Raji (cell line): Measurements from ENCODE around the gene SCFD2.

Source experiments
- POLR2A ChIP-seq: IDR thresholded peaks from 2 replicates; pipeline ENCODE4 v1.6.1; 2011; ENCODE audit warnings: low read depth, low read length, control low read depth; ENCODE audit not compliant: insufficient read depth

Gene SCFD2

GRCh38 chr4:53010318-53010717 is 355.5 kb downstream of the SCFD2 start:
- TF ChIP-seq POLR2A = no peak

GRCh38 chr4:53009824-53010223 is 356.0 kb downstream of the SCFD2 start:
- TF ChIP-seq POLR2A = no peak

- no peak for TF ChIP-seq POLR2A
These were observed 358.8 kb downstream of the SCFD2 start for GRCh38 chr4:53007024-53007423.

DNA sequence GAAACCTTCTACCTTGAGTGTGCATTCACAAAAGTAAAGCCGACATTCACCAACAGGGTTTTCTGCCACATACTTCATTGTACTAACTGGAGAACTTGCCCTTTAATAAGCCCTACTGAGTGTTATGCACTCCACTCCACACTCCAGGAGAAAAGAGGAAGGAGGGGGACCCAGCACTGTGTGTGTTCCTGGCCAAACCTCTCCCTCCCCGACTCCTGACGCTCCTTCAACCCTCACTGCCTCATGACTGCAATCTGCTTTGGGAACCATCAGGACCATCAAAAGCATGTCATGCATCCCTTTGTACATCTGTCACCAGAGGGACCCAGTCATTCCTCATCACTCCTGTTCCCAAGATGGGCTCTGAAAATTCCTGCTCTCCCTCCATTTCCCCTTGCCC is 360.1 kb downstream of the SCFD2 start:
- no peak for TF ChIP-seq POLR2A

DNA sequence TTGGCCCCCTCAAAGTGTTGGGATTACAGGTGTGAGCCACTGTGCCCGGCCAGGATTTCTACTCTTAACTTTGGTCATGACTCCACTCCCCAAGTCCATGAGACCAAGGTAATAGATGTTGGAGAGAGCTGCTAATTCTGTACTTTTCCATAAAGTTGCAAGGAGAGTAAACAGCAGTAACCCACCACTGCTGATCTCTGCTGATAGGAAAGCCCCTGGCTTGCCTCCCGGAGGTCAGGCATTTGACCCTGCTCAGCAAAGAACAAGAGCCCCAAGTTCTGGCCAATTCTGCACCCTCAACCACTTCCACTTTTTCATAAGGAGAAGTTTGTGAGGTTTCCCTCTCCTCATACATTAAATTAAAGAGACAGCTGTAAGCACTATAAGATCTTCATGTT is 360.7 kb downstream of the SCFD2 start:
- no peak for TF ChIP-seq POLR2A

- TF ChIP-seq POLR2A = no peak
These were observed 361.2 kb downstream of the SCFD2 start for GRCh38 chr4:53004497-53005148.

GRCh38 chr4:53003959-53004358 is 361.9 kb downstream of the SCFD2 start:
- no peak for TF ChIP-seq POLR2A

- TF ChIP-seq POLR2A = no peak
These were observed 365.3 kb downstream of the SCFD2 start for GRCh38 chr4:53000560-53000959.

DNA sequence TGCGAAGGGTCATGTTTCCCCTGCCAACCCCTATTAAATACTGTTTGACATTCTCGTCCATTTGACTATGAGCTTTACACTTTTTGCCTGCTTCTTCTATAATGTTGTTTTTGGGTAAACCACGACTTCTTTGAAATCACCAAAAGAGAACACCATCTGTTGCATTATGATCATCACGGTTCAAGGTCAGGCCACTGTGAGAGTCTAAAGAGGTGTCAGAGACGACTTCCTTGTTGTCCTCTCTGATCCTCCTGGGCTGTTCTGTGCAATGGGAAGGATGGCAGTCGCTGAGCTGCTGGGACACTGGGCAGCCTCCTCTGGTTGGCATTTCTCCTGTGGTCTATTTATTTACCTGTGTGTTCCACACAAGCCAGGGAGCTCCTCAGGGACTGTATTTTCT is 366.2 kb downstream of the SCFD2 start:
- TF ChIP-seq POLR2A = no peak

- TF ChIP-seq POLR2A = no peak
These were observed 367.4 kb downstream of the SCFD2 start for GRCh38 chr4:52998413-52998812.

DNA sequence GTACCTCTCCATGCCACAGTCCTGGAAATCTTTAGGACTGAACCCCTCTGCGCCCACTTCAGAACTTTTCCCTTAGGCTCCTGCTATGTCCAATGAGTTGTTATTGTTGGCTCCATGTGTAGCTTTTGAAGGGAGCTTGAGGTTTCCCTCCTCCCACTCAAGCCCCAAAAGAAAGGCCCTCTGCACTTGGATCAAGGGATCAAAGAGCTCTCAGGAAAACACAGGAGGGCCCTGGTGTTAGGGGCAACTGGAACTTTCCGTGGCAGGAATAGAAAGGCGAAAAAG is 368.8 kb downstream of the SCFD2 start:
- no peak for TF ChIP-seq POLR2A

DNA sequence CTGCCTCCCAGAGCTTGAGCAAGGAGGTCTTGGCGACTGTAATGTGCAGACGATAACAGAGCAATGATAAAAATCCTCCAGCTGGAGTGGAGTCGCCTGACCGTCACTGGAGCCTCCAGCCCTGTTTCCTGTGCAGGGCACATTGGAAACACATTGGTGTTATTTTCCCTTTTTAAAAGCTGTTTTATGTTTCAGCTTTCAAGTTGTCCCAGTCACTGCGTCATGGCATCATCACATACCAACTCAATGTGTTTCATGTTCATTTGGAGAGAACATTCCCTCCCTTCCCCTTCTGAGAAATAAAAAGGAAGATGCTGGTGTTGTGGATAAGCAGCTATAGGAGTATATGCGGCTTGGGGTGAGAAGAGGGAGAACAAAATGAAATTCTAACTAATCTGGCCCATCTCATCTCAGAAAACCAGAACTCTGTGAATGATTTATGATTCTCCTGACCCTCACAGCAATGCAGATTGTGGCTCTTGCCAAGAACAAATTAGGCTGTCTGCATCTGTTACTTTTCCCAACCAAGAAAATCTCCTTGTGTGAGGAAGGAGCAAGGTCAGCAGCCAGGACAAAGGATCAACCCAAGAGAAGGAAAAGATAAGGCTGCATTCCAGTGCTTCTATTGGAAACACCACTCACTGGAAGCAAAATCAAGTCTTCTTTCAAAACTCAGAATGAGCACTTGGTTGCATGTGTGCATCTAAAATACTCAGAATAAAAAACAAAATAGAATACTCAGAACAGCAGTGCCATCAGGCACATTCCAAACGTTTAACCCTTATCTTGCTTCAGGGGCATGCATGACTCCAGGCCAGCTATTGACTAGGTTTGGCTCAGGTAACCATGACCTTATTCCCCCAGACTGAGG is 369.4 kb downstream of the SCFD2 start:
- TF ChIP-seq POLR2A = no peak

- no peak for TF ChIP-seq POLR2A
These were observed 370.4 kb downstream of the SCFD2 start for GRCh38 chr4:52995360-52996030.

DNA sequence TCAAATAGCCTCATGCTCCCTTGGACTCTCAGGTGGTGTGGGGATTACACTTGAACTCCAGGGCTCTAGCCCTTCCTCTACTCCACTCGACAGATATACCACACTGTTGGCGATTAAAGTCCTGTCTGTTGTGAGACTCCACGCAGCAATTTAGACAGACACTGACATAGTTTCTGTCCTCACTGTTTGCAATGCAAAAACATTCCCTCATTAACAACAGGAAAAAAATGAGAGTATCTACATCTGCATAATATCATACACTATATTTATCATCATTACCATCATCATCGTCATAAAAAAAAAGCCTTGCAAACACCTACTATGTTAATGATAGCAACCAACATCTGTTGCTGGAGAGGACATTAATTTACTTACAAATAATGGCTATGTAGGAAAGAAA is 371.3 kb downstream of the SCFD2 start:
- TF ChIP-seq POLR2A = no peak

DNA sequence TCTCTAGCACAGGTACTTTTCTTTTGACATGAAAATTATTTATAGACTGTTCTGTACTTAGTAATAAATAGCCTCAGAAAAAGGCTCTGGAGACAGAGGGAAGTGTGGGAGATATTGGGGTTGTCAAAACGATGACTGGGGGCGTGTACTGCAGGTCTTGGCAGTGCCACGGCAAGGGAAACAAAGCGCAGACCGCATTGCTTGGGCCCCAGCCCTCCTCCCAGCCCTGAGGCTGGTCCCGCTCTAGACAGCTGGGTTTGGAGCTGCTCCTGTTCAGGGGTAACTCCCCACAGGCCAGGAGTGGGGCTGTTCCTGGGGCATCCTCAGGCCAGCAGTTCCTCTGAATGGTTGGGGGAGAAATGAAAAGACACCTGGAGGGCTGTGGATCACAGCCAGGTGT is 372.1 kb downstream of the SCFD2 start:
- TF ChIP-seq POLR2A = no peak

- no peak for TF ChIP-seq POLR2A
These were observed 374.4 kb downstream of the SCFD2 start for GRCh38 chr4:52991472-52991871.
